ENCODE measurements around the gene ZNF148.
A peak's percentile ranks its signal among the peaks of the same experiment; 100 is the strongest.
"Not testable (repeated sequence)": the region's sequence is repeated elsewhere in the genome, so short reads cannot be mapped to it uniquely, and the experiment has no call there.

ZNF148 gene

GRCh38 chr3:125394406-125394805 is 19.3 kb upstream of the ZNF148 start:
- no peaks in the 10 kb centered on the region for H3K27me3 ChIP-seq (ENCODE audit: control insufficient read depth, insufficient read depth, low read length)
- no peak overlapping the region for H3K4me2 ChIP-seq (ENCODE audit: low read length)
- H3K9ac ChIP-seq (ENCODE audit: low read depth, low read length), result no peak overlapping the region
- H3K4me3 ChIP-seq (ENCODE audit: low read length), result no peak overlapping the region
- no peaks in the 10 kb centered on the region for H3K36me3 ChIP-seq (ENCODE audit: insufficient read depth, low read length)
- no peaks in the 10 kb centered on the region for H3K4me1 ChIP-seq (ENCODE audit: control insufficient read depth, insufficient read depth, low read length)
- H3K9me3 ChIP-seq (replicated peaks; ENCODE audit: low read length), result no peaks in the 10 kb centered on the region

GRCh38 chr3:125389282-125389681 is 14.2 kb upstream of the ZNF148 start:
- H3K4me1 ChIP-seq (ENCODE audit: control insufficient read depth, insufficient read depth, low read length), result peaks cover 13% of the 10 kb centered on the region
- H3K9ac ChIP-seq (ENCODE audit: low read depth, low read length), result no peak overlapping the region
- H3K36me3 ChIP-seq (ENCODE audit: insufficient read depth, low read length), result no peaks in the 10 kb centered on the region

GRCh38 chr3:125388369-125388768 is 13.2 kb upstream of the ZNF148 start:
- peaks cover 13% of the 10 kb centered on the region for H3K4me1 ChIP-seq (ENCODE audit: control insufficient read depth, insufficient read depth, low read length)
- H3K4me3 ChIP-seq (ENCODE audit: low read length); H3K9ac ChIP-seq (ENCODE audit: low read depth, low read length); H3K9me3 ChIP-seq (replicated peaks; ENCODE audit: low read length); H3K27me3 ChIP-seq (ENCODE audit: control insufficient read depth, insufficient read depth, low read length); H3K4me2 ChIP-seq (ENCODE audit: low read length); H3K36me3 ChIP-seq (ENCODE audit: insufficient read depth, low read length): not testable (repeated sequence)

More at GRCh38 chr3:125389282-125389681, 14.2 kb upstream of the ZNF148 start:
- H3K9me3 ChIP-seq (replicated peaks; ENCODE audit: low read length), result no peaks in the 10 kb centered on the region
- H3K4me3 ChIP-seq (ENCODE audit: low read length), result no peak overlapping the region
- no peak overlapping the region for H3K4me2 ChIP-seq (ENCODE audit: low read length)
- H3K27me3 ChIP-seq (ENCODE audit: control insufficient read depth, insufficient read depth, low read length), result no peaks in the 10 kb centered on the region

- H3K4me3 ChIP-seq (ENCODE audit: low read length), result no peak overlapping the region
- no peak overlapping the region for H3K9ac ChIP-seq (ENCODE audit: low read depth, low read length)
- H3K9me3 ChIP-seq (replicated peaks; ENCODE audit: low read length), result no peaks in the 10 kb centered on the region
- no peaks in the 10 kb centered on the region for H3K36me3 ChIP-seq (ENCODE audit: insufficient read depth, low read length)
- peaks cover 19% of the 10 kb centered on the region for H3K4me1 ChIP-seq (ENCODE audit: control insufficient read depth, insufficient read depth, low read length)
- peak overlapping the region; percentile 37 for H3K4me2 ChIP-seq (ENCODE audit: low read length)
- no peaks in the 10 kb centered on the region for H3K27me3 ChIP-seq (ENCODE audit: control insufficient read depth, insufficient read depth, low read length)
Measured at GRCh38 chr3:125386811-125387210, 11.7 kb upstream of the ZNF148 start.

- Histone ChIP-seq H3K9me3 (replicated peaks; ENCODE audit: low read length) (no peaks in the 10 kb centered on the region), H3K4me1 (ENCODE audit: control insufficient read depth, insufficient read depth, low read length) (peaks cover 26% of the 10 kb centered on the region), H3K4me3 (ENCODE audit: low read length) (no peak overlapping the region), H3K36me3 (ENCODE audit: insufficient read depth, low read length) (no peaks in the 10 kb centered on the region), H3K27me3 (ENCODE audit: control insufficient read depth, insufficient read depth, low read length) (no peaks in the 10 kb centered on the region), H3K4me2 (ENCODE audit: low read length) (no peak overlapping the region), H3K9ac (ENCODE audit: low read depth, low read length) (no peak overlapping the region)
Measured at GRCh38 chr3:125383744-125384143, 8.6 kb upstream of the ZNF148 start.

- Histone ChIP-seq H3K27me3 (ENCODE audit: control insufficient read depth, insufficient read depth, low read length) (no peaks in the 10 kb centered on the region), H3K9me3 (replicated peaks; ENCODE audit: low read length) (no peaks in the 10 kb centered on the region), H3K4me3 (ENCODE audit: low read length) (no peak overlapping the region), H3K36me3 (ENCODE audit: insufficient read depth, low read length) (no peaks in the 10 kb centered on the region), H3K4me1 (ENCODE audit: control insufficient read depth, insufficient read depth, low read length) (peaks cover 26% of the 10 kb centered on the region), H3K4me2 (ENCODE audit: low read length) (no peak overlapping the region), H3K9ac (ENCODE audit: low read depth, low read length) (no peak overlapping the region)
Measured at GRCh38 chr3:125382298-125382697, 7.2 kb upstream of the ZNF148 start.

- Histone ChIP-seq H3K36me3 (ENCODE audit: insufficient read depth, low read length) (no peaks in the 10 kb centered on the region), H3K27me3 (ENCODE audit: control insufficient read depth, insufficient read depth, low read length) (no peaks in the 10 kb centered on the region), H3K9me3 (replicated peaks; ENCODE audit: low read length) (no peaks in the 10 kb centered on the region), H3K4me2 (ENCODE audit: low read length) (peak overlapping the region; percentile 48), H3K4me1 (ENCODE audit: control insufficient read depth, insufficient read depth, low read length) (peaks cover 20% of the 10 kb centered on the region), H3K4me3 (ENCODE audit: low read length) (no peak overlapping the region), H3K9ac (ENCODE audit: low read depth, low read length) (no peak overlapping the region)
Measured at GRCh38 chr3:125381743-125382142, 6.6 kb upstream of the ZNF148 start.

GRCh38 chr3:125381314-125381713 is 6.2 kb upstream of the ZNF148 start:
- Histone ChIP-seq H3K27me3 (ENCODE audit: control insufficient read depth, insufficient read depth, low read length) (no peaks in the 10 kb centered on the region), H3K4me3 (ENCODE audit: low read length) (no peak overlapping the region), H3K9ac (ENCODE audit: low read depth, low read length) (no peak overlapping the region), H3K4me1 (ENCODE audit: control insufficient read depth, insufficient read depth, low read length) (peaks cover 16% of the 10 kb centered on the region), H3K36me3 (ENCODE audit: insufficient read depth, low read length) (no peaks in the 10 kb centered on the region), H3K9me3 (replicated peaks; ENCODE audit: low read length) (no peaks in the 10 kb centered on the region), H3K4me2 (ENCODE audit: low read length) (peak overlapping the region; percentile 48)

- H3K4me3 ChIP-seq (ENCODE audit: low read length), result no peak overlapping the region
- H3K9me3 ChIP-seq (replicated peaks; ENCODE audit: low read length), result no peaks in the 10 kb centered on the region
- peaks cover 20% of the 10 kb centered on the region for H3K4me1 ChIP-seq (ENCODE audit: control insufficient read depth, insufficient read depth, low read length)
- no peak overlapping the region for H3K9ac ChIP-seq (ENCODE audit: low read depth, low read length)
- no peaks in the 10 kb centered on the region for H3K36me3 ChIP-seq (ENCODE audit: insufficient read depth, low read length)
- no peak overlapping the region for H3K4me2 ChIP-seq (ENCODE audit: low read length)
- H3K27me3 ChIP-seq (ENCODE audit: control insufficient read depth, insufficient read depth, low read length), result no peaks in the 10 kb centered on the region
Measured at GRCh38 chr3:125379483-125379882, 4.4 kb upstream of the ZNF148 start.

GRCh38 chr3:125378762-125379161 is 3.6 kb upstream of the ZNF148 start:
- Histone ChIP-seq H3K27me3 (ENCODE audit: control insufficient read depth, insufficient read depth, low read length) (no peaks in the 10 kb centered on the region), H3K4me3 (ENCODE audit: low read length) (no peak overlapping the region), H3K36me3 (ENCODE audit: insufficient read depth, low read length) (no peaks in the 10 kb centered on the region), H3K4me1 (ENCODE audit: control insufficient read depth, insufficient read depth, low read length) (peaks cover 23% of the 10 kb centered on the region), H3K9ac (ENCODE audit: low read depth, low read length) (no peak overlapping the region), H3K4me2 (ENCODE audit: low read length) (no peak overlapping the region), H3K9me3 (replicated peaks; ENCODE audit: low read length) (no peaks in the 10 kb centered on the region)

- Histone ChIP-seq H3K9ac (ENCODE audit: low read depth, low read length) (peak overlapping the region; percentile 98), H3K36me3 (ENCODE audit: insufficient read depth, low read length) (peaks cover 5% of the 10 kb centered on the region), H3K27me3 (ENCODE audit: control insufficient read depth, insufficient read depth, low read length) (no peaks in the 10 kb centered on the region), H3K9me3 (replicated peaks; ENCODE audit: low read length) (no peaks in the 10 kb centered on the region), H3K4me2 (ENCODE audit: low read length) (peak overlapping the region; percentile 97), H3K4me1 (ENCODE audit: control insufficient read depth, insufficient read depth, low read length) (peaks cover 16% of the 10 kb centered on the region), H3K4me3 (ENCODE audit: low read length) (peak overlapping the region; percentile 94)
Measured at GRCh38 chr3:125375950-125376679, 990 bp upstream of the ZNF148 start.

GRCh38 chr3:125374501-125374995 is 577 bp downstream of the ZNF148 start:
- peaks cover 5% of the 10 kb centered on the region for H3K36me3 ChIP-seq (ENCODE audit: insufficient read depth, low read length)
- peak overlapping the region; percentile 94 for H3K4me3 ChIP-seq (ENCODE audit: low read length)
- peaks cover 15% of the 10 kb centered on the region for H3K4me1 ChIP-seq (ENCODE audit: control insufficient read depth, insufficient read depth, low read length)
- H3K27me3 ChIP-seq (ENCODE audit: control insufficient read depth, insufficient read depth, low read length), result no peaks in the 10 kb centered on the region
- peak overlapping the region; percentile 81 for H3K4me2 ChIP-seq (ENCODE audit: low read length)
- H3K9ac ChIP-seq (ENCODE audit: low read depth, low read length), result peak overlapping the region; percentile 98
- H3K9me3 ChIP-seq (replicated peaks; ENCODE audit: low read length), result no peaks in the 10 kb centered on the region
